Neural crest cell (in vitro differentiated cells): Measurements from ENCODE around the gene HYAL2. TPM values are rescaled to one million over a fixed set of nuclear protein-coding genes. Genes with fewer than 3 reads are reported as not detected.

ENCODE experiments used
- DNase-seq: peaks from one replicate; pipeline ENCODE4 v3.0.0; 2021; ENCODE audit warnings: low read depth, mixed read lengths, low spot score
- H3K27ac Mint-ChIP-seq: one replicate; pipeline ENCODE4 v1.8.0; 2021; ENCODE audit warnings: mild to moderate bottlenecking, mixed read lengths; ENCODE audit not compliant: unreplicated experiment
- H3K27me3 Mint-ChIP-seq: 2 replicates; pipeline ENCODE4 v1.8.0; 2021; ENCODE audit warnings: low read depth, mild to moderate bottlenecking, mixed read lengths
- H3K36me3 Mint-ChIP-seq: 2 replicates; pipeline ENCODE4 v1.8.0; 2021; ENCODE audit warnings: low read depth, mild to moderate bottlenecking, mixed read lengths
- H3K4me1 Mint-ChIP-seq: 2 replicates; pipeline ENCODE4 v1.8.0; 2021; ENCODE audit warnings: mixed read lengths
- H3K4me3 Mint-ChIP-seq: one replicate; pipeline ENCODE4 v1.8.0; 2021; ENCODE audit warnings: mild to moderate bottlenecking, mixed read lengths
- H3K9me3 Mint-ChIP-seq: 2 replicates; pipeline ENCODE4 v1.8.0; 2021; ENCODE audit warnings: mixed read lengths
- CTCF ChIP-seq: fragments of 200-600 bp; sonication (generic); conservative IDR thresholded peaks from 2 replicates; pipeline ENCODE4 v1.5.0; 2021; ENCODE audit warnings: antibody characterized with exemption, mild to moderate bottlenecking
- total RNA-seq: library from RNA; stranded (reverse); gene quantifications from 2 replicates; pipeline ENCODE4 v1.2.1, GENCODE V29; 2021

HYAL2 gene
- total RNA-seq, 1 donor from 2014 or later = 78.0 TPM

GRCh38 chr3:50341537-50341936, 19.0 kb upstream of the HYAL2 start:
- H3K27ac Mint-ChIP-seq = no peak overlapping the region
- H3K36me3 Mint-ChIP-seq = no peaks in the 10 kb centered on the region
- TF ChIP-seq CTCF = no peak
- no peaks in the 10 kb centered on the region for H3K9me3 Mint-ChIP-seq
- peaks cover 54% of the 10 kb centered on the region for H3K27me3 Mint-ChIP-seq
- DNase-seq = no peak
- H3K4me1 Mint-ChIP-seq = peaks cover 29% of the 10 kb centered on the region
- peak overlapping the region; percentile 49 for H3K4me3 Mint-ChIP-seq

GRCh38 chr3:50340448-50341329, 18.1 kb upstream of the HYAL2 start, which contains the start of gene RASSF1:
Gene RASSF1, minus strand, starts transcription at chr3:50340836. Its CDS starts 31 bp downstream, at chr3:50340805.
- no peak for TF ChIP-seq CTCF
- H3K9me3 Mint-ChIP-seq = no peaks in the 10 kb centered on the region
- DNase-seq = no peak
- peak within 1 kb of the TSS; percentile 96 for H3K4me3 Mint-ChIP-seq
- peaks cover 50% of the 10 kb centered on the region for H3K27me3 Mint-ChIP-seq
- H3K36me3 Mint-ChIP-seq = no peaks in the 10 kb centered on the region
- H3K4me1 Mint-ChIP-seq = peaks cover 31% of the 10 kb centered on the region
- no peak within 1 kb of the TSS for H3K27ac Mint-ChIP-seq

GRCh38 chr3:50340147-50340447, 17.6 kb upstream of the HYAL2 start:
- no peak for TF ChIP-seq CTCF
- peak overlapping the region; percentile 96 for H3K4me3 Mint-ChIP-seq
- peaks cover 30% of the 10 kb centered on the region for H3K4me1 Mint-ChIP-seq
- H3K36me3 Mint-ChIP-seq = no peaks in the 10 kb centered on the region
- no peak overlapping the region for H3K27ac Mint-ChIP-seq
- no peaks in the 10 kb centered on the region for H3K9me3 Mint-ChIP-seq
- peaks cover 47% of the 10 kb centered on the region for H3K27me3 Mint-ChIP-seq
- DNase-seq = no peak

GRCh38 chr3:50339485-50340146, 17.1 kb upstream of the HYAL2 start:
- H3K9me3 Mint-ChIP-seq = no peaks in the 10 kb centered on the region
- TF ChIP-seq CTCF = no peak
- no peak for DNase-seq
- peak overlapping the region; percentile 5 for H3K27ac Mint-ChIP-seq
- H3K4me1 Mint-ChIP-seq = peaks cover 30% of the 10 kb centered on the region
- H3K4me3 Mint-ChIP-seq = peak overlapping the region; percentile 96
- no peaks in the 10 kb centered on the region for H3K36me3 Mint-ChIP-seq
- peaks cover 44% of the 10 kb centered on the region for H3K27me3 Mint-ChIP-seq

- peaks cover 43% of the 10 kb centered on the region for H3K27me3 Mint-ChIP-seq
- no peak for TF ChIP-seq CTCF
- no peaks in the 10 kb centered on the region for H3K36me3 Mint-ChIP-seq
- no peak overlapping the region for H3K27ac Mint-ChIP-seq
- no peak for DNase-seq
- peak overlapping the region; percentile 96 for H3K4me3 Mint-ChIP-seq
- peaks cover 35% of the 10 kb centered on the region for H3K4me1 Mint-ChIP-seq
- no peaks in the 10 kb centered on the region for H3K9me3 Mint-ChIP-seq
Observed at GRCh38 chr3:50338965-50339364, 16.4 kb upstream of the HYAL2 start.
